ENCODE results near the gene ABCF1. TPM values are rescaled to one million over a fixed set of nuclear protein-coding genes. Genes with fewer than 3 reads are reported as not detected.

The ABCF1 gene
- total and polyA plus RNA-seq, 9 of the 15 experiments (the other 6 are each of a cell fraction or from before 2014, with no cell fraction given): 41.6 to 193 (median 102) TPM

GRCh38 chr6:30541515-30542403 lies 29.5 kb upstream of the ABCF1 start (continued):
- no peak for TF ChIP-seq ZBTB33 (CRISPR knock-in tag; IDR thresholded peaks at IDR 0.05)
- peak; percentile 43 for TF ChIP-seq POLR2A (conservative IDR thresholded peaks at IDR 0.05)
- peak; percentile 74; the same call in 1 of the 2 replicates for TF ChIP-seq ZNF395 (CRISPR knock-in tag; IDR thresholded peaks at IDR 0.05)
- peak; percentile 55; the same call in 1 of the 2 replicates for TF ChIP-seq SNIP1 (IDR thresholded peaks at IDR 0.05; ENCODE audit: low read depth)
- TF ChIP-seq FOXJ3 (CRISPR knock-in tag; IDR thresholded peaks at IDR 0.05): no peak
- 0 out of 2 replicates have a peak, but pooled peaks have one; percentile 48 for TF ChIP-seq ZC3H11A (IDR thresholded peaks at IDR 0.05; ENCODE audit: low read depth, low read length)
- no peak for TF ChIP-seq TRIM28 (IDR thresholded peaks at IDR 0.05)
- TF ChIP-seq STAT5A (IDR thresholded peaks at IDR 0.05; ENCODE audit: borderline replicate concordance, low read length): 0 out of 2 replicates have a peak, but pooled peaks have one; percentile 14
- TF ChIP-seq E2F3 (CRISPR knock-in tag; IDR thresholded peaks at IDR 0.05): 0 out of 2 replicates have a peak, but pooled peaks have one; percentile 49
- 0 out of 2 replicates have a peak, but pooled peaks have one; percentile 61 for TF ChIP-seq ZBTB9 (CRISPR knock-in tag; IDR thresholded peaks at IDR 0.05)
- TF ChIP-seq HES1 (IDR thresholded peaks at IDR 0.05; ENCODE audit: low read depth): no peak
- TF ChIP-seq ETS1 (conservative IDR thresholded peaks at IDR 0.05; ENCODE audit: control insufficient read depth, low read depth, low read length): 0 out of 2 replicates have a peak, but pooled peaks have one; percentile 21
- TF ChIP-seq HDAC3 (IDR thresholded peaks at IDR 0.05; ENCODE audit: borderline replicate concordance, partially characterized antibody): peak; percentile 31
- TF ChIP-seq KLF16 (IDR thresholded peaks at IDR 0.05): peak; percentile 52; the same call in 1 of the 2 replicates
- TF ChIP-seq ZNF507 (tag; conservative IDR thresholded peaks at IDR 0.05): no peak
- TF ChIP-seq ZNF263 (CRISPR knock-in tag; IDR thresholded peaks at IDR 0.05; ENCODE audit: borderline replicate concordance): 0 out of 2 replicates have a peak, but pooled peaks have one; percentile 20
- TF ChIP-seq SMAD2 (IDR thresholded peaks at IDR 0.05; ENCODE audit: low read depth, low read length): no peak
- peak; percentile 78; the same call in 1 of the 2 replicates for TF ChIP-seq ATF7 (IDR thresholded peaks at IDR 0.05)
- no peak for TF ChIP-seq ARID2 (IDR thresholded peaks at IDR 0.05)
- no peak for TF ChIP-seq ZSCAN29 (IDR thresholded peaks at IDR 0.05)
- no peak for TF ChIP-seq ZNF384 (IDR thresholded peaks at IDR 0.05; ENCODE audit: low read depth, low read length)
- TF ChIP-seq KLF1 (tag; IDR thresholded peaks at IDR 0.05): no peak; the same call in 1 of the 2 replicates

Measured in K562 (cell line).